ENCODE results near the gene HEBP1. TPM values are rescaled to one million over a fixed set of nuclear protein-coding genes. Genes with fewer than 3 reads are reported as not detected.

Gene HEBP1
- total RNA-seq, 1 donor from 2014 or later = 83.8 TPM

DNA sequence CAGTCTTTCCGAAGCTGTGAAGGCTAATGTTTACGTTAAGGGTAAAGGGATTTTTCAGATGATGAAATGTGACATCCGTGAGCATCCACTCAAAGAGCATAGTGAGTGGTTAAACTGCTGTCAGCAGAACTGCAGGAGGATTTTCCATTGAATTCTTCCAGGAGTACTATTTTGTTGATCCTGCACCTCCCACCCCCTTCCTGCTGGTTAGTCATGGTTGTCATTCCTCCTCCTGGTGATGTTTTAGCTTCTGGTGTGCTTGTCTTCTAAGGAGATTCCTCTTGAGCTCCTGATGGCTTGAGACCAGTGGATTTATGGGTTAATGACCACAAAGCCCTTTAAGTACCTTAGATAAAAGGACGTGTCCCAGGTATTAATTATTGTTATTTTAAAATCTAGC lies 45.7 kb downstream of the HEBP1 start:
- DNase-seq (ENCODE audit: low spot score) = no peak

DNA sequence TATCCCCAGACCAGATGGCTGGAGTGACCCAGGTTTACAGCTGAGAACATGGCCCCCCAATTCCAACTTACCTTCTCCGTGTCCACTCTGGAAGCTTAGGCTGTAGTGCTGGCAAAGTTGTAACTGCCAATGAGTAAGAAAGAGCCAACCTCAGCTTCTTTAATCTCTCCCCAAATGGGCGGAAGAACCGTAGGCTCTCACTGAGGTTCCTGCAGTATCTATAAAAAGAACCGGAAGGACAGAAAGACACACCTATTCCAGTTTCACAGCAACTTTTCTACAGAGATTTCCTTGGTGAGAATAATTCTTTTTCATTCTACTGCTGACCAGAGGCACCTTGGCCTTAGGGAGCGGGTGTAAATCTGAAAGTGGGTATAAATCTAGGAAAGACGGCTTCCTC lies 48.0 kb downstream of the HEBP1 start, which contains the start of gene GPRC5D:
GPRC5D (minus strand) TSS at position 135 of the 400 bp plus-strand sequence. CDS start 1,786 bp downstream, outside the sequence.
- DNase-seq (ENCODE audit: low spot score) = no peak

DNA sequence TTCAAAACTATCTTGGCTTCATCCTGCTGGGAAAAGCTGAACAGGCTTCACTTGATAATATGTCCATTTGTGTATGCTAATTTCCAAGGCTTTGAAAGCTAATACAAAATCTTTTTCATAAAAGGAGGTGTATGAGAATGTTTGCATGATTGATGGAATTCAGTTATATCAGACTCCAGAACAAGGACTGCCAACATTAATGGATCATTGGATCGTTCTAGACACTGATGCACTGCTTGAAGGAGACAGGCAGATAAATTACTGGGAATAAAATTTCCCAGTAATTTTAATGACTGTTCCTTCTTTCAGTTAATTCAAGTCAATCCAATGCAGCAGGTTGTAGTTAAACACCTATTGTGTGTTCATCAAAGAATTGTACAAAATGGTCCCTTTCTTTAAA lies 48.6 kb downstream of the HEBP1 start:
- no peak for DNase-seq (ENCODE audit: low spot score)

DNA sequence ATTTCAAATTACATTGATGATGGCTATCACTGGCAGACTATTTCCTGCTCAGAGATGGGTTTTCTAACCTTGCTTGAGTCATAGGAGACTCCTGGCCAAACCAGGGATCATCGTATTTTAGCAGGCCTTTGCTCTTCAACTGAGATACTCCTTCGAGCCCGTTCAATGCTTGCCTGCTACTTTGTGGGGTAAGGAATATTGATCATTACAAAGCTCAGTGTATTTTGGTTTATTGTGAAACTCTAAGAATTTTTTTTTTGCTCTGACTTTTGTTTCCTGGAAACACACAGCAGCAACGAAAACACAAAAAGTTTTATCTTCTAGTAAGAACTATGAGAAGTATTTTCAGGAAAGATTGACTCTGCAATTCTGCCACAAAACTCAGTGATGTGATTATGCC lies 52.2 kb downstream of the HEBP1 start:
- no peak for DNase-seq (ENCODE audit: low spot score)

DNA sequence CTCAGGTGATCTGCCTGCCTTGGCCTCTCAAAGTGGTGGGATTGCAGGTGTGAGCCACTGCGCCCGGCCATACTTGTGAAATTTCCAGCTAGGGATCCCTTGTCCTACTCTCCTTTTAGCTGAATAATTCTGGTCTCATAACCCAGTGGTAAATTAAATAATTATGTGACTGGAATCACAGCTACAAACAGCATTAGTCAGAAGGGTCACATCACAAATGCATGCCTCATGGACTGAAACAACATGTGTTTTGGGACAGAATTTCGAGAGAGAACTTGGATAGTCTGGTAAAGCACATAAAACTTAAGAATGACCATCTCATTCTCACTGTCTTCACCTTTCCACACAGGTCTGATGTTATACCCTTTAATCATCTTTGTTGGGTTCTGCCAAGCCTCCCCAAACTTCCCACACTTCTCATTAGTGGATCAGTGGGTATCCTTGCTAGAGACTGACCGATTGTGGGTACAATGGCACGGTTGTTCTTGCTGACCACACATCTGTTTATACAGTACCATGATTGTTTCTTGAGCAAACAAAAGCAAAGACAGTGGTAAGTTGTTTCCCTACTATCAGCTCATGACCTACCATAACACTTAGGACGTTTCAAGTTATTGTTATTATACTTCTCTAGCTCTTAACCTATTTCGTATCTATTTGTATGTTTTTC lies 53.2 kb downstream of the HEBP1 start:
- no peak for DNase-seq (ENCODE audit: low spot score)

DNA sequence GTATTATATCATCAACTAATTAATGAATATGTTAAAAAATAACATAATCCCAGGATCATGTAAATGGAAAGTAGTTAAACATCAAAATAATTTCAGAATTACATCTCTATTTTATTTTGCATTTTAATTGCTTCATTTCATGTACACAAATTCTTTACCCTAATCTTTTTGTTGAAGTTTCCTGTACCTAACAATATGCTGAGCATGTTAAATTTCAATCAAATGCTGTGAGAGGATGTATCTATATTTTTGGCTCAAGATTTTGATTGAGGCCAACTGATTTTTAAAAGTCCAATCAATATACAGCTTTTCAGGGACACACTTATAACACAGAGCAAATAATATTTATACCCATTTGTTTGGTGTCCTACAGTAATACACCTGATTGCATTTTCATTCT lies 54.5 kb downstream of the HEBP1 start:
- no peak for DNase-seq (ENCODE audit: low spot score)

DNA sequence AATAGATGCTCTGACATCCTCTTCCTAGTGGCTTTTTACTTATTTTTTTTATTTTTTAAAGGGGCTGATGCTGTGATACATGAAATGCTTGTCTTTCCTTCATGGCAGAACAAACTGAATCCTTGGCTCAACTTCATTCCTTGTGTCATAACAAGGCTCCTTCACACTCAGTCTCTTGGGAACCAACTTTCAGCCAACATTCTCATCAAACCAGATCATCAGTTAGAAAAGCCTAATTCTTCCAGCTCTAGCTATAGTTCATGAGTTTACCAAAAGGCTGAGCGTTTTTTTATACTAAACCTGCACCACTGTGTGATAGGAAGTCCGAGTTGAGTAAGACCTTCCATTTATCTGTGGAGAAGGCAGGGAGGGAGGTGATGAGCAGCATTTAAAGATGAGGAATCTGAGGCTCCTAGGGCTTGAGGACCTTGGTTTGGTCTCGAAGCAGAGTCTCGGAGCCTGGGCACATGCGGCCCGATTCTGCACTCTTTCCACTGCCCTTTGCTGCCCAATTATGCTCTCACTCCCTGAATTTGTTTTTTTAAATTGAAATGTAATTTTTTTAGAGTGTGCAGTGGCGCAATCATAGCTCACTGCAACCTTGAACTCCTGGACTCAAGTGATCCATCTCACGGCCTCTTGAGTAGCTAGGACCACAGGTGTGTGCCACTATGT lies 56.3 kb downstream of the HEBP1 start:
- no peak for DNase-seq (ENCODE audit: low spot score)

DNA sequence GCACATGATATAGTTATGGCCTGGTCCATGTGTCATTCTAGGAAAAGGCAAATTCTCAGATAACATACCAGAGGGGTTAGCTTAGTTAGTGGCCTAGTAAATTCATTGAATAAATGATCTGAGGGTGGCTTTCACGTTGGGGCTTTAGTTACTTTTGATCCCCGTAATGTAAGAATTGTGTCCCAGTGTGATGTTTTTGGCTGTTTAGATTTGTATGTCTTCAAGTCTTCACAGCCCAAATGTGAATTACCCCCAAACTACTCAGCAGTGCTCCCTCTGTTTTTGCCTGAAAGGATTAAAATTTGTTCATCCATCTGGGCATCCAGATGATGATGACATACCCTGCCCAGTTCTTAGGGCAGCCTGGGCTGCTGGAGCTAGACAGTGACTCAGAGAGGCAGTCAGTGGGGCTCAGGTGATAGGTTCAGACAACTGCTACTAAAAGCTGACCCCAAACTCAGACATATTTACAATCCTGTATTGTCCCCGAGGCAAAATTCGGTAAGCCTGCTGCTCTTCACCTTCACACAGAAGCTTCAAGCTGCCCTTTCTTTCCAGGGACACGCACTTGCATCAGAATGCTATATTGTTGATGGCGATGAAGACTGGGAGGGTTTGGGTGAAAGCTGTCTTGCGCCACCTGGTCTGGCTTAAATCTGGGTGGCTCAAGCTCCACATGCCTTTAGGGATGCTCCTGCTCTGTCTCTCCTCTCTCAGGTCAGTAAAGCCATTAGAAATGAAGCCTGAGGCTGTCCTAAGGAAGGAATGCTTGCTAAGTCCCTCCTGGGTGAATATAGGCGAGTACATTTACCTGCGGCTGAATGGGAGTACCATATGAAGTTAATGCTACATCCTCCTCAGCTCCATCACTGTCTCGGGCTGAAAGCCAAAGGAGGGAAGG lies 58.4 kb downstream of the HEBP1 start:
- no peak for DNase-seq (ENCODE audit: low spot score)

DNA sequence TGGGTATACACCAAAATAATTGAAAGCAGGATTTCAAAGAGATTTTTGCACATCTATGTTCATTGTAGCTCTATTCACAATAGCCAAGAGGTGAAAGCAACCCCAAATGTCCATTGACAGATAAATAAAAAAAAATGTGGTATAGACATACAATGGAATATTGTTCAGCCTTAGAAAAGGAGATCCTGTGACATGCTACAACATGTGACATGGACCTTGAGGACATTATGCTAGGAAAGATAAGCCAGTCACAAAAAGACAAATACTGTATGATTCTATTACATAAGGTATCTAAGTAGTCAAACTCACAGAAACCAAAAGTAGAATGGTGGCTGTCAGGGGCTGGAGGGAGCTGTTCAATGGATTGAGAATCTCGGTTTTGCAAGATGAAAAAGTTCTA lies 60.2 kb downstream of the HEBP1 start:
- no peak for DNase-seq (ENCODE audit: low spot score)

DNA sequence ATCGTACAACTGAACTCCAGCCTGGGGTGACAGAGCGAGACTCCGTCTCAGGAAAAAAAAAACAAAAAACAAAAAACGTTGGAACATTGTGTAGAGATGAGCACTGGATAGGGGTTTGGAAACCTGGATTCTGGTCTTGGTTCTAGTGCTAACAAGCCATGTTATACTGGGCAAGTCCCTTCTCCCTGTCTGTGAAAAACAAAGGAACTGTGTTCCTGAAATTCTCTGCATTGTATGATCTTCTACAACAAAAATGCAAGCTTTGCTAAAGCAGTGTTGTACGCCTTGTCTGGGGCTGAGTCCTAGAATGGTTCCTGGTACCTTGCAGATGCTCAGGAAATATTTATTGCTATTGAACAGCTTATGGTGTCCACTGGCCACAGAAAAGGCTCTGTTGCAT lies 61.5 kb downstream of the HEBP1 start:
- DNase-seq (ENCODE audit: low spot score) = no peak

GRCh38 chr12:12936983-12937491 lies 63.0 kb downstream of the HEBP1 start:
- no peak for DNase-seq (ENCODE audit: low spot score)

DNA sequence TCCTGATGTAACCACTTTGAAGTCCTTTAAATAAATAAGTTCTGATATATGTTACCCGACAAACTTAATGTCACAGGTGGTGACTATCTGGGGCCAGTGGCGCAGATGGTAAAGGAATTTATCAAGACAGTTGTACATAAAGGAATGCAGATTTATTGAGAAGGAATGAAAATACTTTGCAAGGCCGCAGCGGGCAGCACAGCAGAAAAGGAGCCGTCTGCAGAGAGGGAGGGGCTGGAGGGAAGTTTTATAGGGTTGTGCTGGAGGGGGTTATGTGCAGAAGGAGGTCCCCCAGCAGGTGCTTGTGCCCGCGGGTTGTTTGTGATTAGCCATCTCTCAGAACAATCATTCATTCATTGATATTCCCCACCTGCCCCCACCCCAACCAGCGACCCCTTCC lies 65.5 kb downstream of the HEBP1 start:
- DNase-seq (ENCODE audit: low spot score) = no peak

GRCh38 chr12:12933742-12934141 lies 66.3 kb downstream of the HEBP1 start:
- no peak for DNase-seq (ENCODE audit: low spot score)

DNA sequence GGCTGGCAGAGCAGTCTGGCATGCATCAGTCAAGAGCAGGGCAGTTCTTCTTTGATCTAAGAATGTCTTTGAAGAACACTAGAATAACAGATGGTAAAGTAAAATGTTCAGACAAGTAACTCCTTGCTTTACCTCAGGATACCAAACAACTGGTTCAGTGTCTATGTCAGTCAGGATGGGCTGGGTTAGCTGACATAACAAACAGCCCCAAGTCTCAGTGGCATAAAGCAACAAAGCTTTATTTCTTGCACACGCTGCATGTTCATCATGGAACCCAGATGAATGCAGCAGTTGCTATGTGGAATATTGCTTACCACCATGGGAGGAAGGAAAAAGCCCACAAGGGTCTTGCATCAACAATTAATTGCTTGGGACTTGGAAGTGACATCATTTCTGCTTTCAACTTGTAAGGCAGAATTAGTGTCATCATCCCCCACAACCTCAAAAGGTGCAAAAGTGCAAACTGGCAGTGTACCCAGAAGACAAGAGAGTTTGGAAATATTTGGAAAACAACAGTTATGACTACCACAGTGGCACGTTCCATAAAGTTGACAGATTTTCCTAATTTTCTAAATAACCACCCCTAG lies 69.3 kb downstream of the HEBP1 start:
- no peak for DNase-seq (ENCODE audit: low spot score)

DNA sequence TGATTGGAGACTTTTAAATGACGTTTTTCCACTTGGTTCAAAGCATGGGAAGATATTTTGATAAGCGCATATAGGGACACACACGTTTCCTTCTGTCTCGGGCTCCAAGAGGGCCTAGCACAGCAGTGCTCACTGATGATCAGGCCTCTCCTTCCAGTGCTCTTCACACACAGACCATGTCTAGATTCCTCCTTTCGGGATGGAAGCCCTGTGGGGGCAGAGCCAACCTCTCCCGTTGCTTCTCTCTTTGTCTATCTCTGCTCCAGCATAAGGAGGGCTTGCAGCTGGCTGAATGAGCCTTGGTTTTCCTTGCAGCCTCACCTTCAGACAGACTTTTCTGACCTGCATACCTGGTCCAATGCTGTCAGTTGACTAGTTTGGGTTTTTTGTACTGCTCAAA lies 70.4 kb downstream of the HEBP1 start:
- DNase-seq (ENCODE audit: low spot score) = no peak

GRCh38 chr12:12927211-12928079 lies 72.6 kb downstream of the HEBP1 start:
- DNase-seq (ENCODE audit: low spot score) = no peak

DNA sequence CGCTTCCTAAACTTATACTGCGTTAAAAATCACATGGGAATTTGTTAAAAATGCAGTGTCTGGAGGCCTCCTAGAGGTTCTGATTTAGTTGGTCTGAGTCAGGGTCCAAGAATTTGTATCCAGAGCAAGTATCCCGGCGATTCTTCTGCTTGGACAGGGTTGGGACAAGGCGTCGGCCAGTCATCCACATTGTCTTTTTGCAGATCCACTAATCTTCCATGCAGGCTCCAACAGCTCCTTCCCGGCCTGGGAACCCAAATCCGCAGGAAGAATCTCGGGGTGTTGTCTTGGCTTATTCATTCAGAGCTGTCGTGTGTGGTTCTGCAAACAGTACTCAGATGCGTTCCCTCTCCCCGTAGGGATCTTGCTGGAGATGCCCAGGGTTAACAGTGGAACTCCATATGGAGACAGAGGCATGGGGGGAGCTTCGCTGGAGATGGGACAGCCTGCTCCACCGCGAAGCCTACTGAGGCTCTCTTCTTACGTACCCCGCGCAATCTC lies 73.4 kb downstream of the HEBP1 start:
- no peak for DNase-seq (ENCODE audit: low spot score)

DNA sequence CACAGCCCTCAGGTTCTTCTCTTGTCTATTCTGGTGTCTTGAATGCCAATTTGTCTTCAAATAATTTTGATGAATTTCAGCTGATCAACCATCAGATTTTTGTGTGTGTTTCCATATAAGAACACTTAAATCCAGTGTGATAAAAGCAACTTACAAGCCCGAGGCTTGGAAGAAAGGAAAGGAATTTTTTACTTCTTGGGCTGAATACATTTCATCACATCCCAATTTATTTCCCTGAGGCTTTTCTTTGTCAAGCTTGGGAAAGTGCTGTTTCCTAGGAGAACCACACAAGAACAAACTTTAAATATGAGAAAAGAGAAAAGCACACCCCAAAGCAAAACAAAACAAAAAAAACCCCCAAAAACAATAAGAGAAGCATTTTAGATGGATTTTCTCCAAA lies 74.7 kb downstream of the HEBP1 start:
- DNase-seq (ENCODE audit: low spot score) = no peak
